Right lobe of liver (tissue), 6 donors: ENCODE results near the gene CCDC120. TPM values are rescaled to one million over a fixed set of nuclear protein-coding genes. Genes with fewer than 3 reads are reported as not detected.

Experiments used
- ATAC-seq, 4 donors: fragments of 200-7000 bp; cut with Tn5 transposase; one replicate each; pipeline ENCODE4 v1.9.1; 2020; ENCODE audit warnings: mild to moderate bottlenecking in 4 of 4, moderate library complexity in 4 of 4
- DNase-seq, 3 donors: peaks; one replicate each; pipeline ENCODE4 v3.0.0-alpha.2; 2020
- H3K27ac ChIP-seq, 3 donors: fragments of 200-600 bp; one replicate each; pipeline ENCODE4 v1.8.0; 2022
- H3K27me3 ChIP-seq, 2 donors: fragments of 200-600 bp; one replicate each; pipeline ENCODE4 v1.8.0; 2022
- H3K36me3 ChIP-seq, 4 donors: fragments of 200-600 bp; sonication (generic) in 1 of 4; one replicate each; pipeline versions ENCODE4 v1.5.1 to v1.8.0; 2017 to 2022; ENCODE audit warnings: control low read depth in 1 of 4
- H3K4me1 ChIP-seq, 4 donors: fragments of 200-600 bp; sonication (generic) in 1 of 4; one replicate each; pipeline versions ENCODE4 v1.5.1 to v1.8.0; 2017 to 2022; ENCODE audit warnings: control low read depth in 1 of 4
- H3K4me3 ChIP-seq, 3 donors: fragments of 200-600 bp; one replicate each; pipeline ENCODE4 v1.8.0; 2022
- H3K9me3 ChIP-seq, 4 donors: fragments of 200-600 bp; sonication (generic) in 1 of 4; one replicate each; pipeline versions ENCODE4 v1.5.1 to v1.8.0; 2017 to 2022; ENCODE audit warnings: control low read depth in 1 of 4
- CTCF ChIP-seq, 4 donors: fragments of 200-600 bp in 3 of 4; fragments of 450-650 bp in 1 of 4; IDR thresholded peaks; one replicate each; pipeline versions ENCODE4 v1.5.1 to v1.8.0; 2016 to 2022; ENCODE audit warnings: antibody characterized with exemption in 4 of 4, mild to moderate bottlenecking in 2 of 4
- POLR2A ChIP-seq: fragments of 450-650 bp; IDR thresholded peaks from one replicate; pipeline ENCODE4 v1.6.1; 2017; ENCODE audit warnings: antibody characterized with exemption, mild to moderate bottlenecking
- WGBS: methylation state at CpG from one replicate; pipeline ENCODE4 v1.1.6; 2018; ENCODE audit warnings: low coverage, low lambda C conversion rate; ENCODE audit not compliant: insufficient coverage; ENCODE audit errors: missing lambda C conversion rate; 5-methylcytosine and 5-hydroxymethylcytosine counted together
- intact Hi-C, 2 donors: fragments of 100-400 bp; cut with DNase I; formaldehyde crosslinking; loops; one replicate each; pipeline versions ENCODE4 v1.11.2 to v1.14.1; 2022
- total RNA-seq, 6 experiments: library from RNA; depleted of rRNA in 2 of 6; stranded (reverse); fragments of >200 nt in 2 of 6; fragmentation: NEBNext Ultra II Directional in 3 of 6; extraction: Animal tissue kit (Norgen Biotek cat#: 25700) in 3 of 6; gene quantifications; one replicate each; pipeline versions ENCODE4 v1.1.0 to v1.2.4, GENCODE V29; 2016 to 2023
- donor health status: DM: no; HTN: yes; CAD: no.
- donor health status: DM: no; HTN: no; CAD: no.
- donor health status: DM: no; HTN: no; CAD: no.
- donor health status: DM: no; HTN: yes; CAD: no.
- donor health status: DM: no; HTN: yes; CAD: no.

CCDC120 gene
- total RNA-seq, 6 experiments from 2014 or later = 3.3 to 12.1 (median 4.5) TPM

DNA sequence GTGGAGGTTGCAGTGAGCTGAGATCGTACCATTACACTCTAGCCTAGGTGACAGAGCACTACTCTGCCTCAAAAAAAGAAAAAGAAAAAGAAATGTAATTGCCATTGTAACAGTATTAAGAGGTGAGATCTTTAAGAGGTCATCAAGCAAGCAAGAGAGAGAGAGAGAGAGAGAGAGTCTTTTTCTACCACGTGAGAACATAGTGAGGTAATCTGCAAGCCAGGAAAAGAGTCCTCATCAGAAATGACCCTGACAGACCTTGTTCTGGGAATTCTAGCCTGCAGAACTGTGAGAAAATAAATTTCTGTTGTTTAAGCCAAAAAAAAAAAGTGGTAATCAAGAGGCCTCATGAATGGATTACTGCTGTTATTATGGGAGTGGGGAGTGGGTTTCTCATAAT lies 49.8 kb downstream of the CCDC120 start:
- ATAC-seq (peak in 1 of 4 donors; percentile 9), DNase-seq (no peak)
- no peaks in the 10 kb centered on the region for H3K4me1 ChIP-seq
- H3K9me3 ChIP-seq = no peaks in the 10 kb centered on the region
- H3K4me3 ChIP-seq = no peak overlapping the region
- 36% methylated on average over 2 of the region's 2 CpGs for WGBS
- H3K36me3 ChIP-seq = peaks cover 0 to 4% (median under 1%) of the 10 kb centered on the region in 4 donors
- H3K27ac ChIP-seq = no peak overlapping the region
- TF ChIP-seq POLR2A (no peak), CTCF (IDR thresholded peaks at IDR 0.05) (no peak)
- no peaks in the 10 kb centered on the region for H3K27me3 ChIP-seq
- intact Hi-C loops = no loop called here

GRCh38 chrX:49110417-49110816 lies 51.6 kb downstream of the CCDC120 start:
- TF ChIP-seq CTCF (IDR thresholded peaks at IDR 0.05) = no peak
- no peak for TF ChIP-seq POLR2A

GRCh38 chrX:49111791-49112190 lies 53.0 kb downstream of the CCDC120 start:
- ATAC-seq = peak in 3 of 4 donors; percentile 33 to 61 (median 45)
- intact Hi-C loops = no loop called here
- Histone ChIP-seq H3K4me3 (no peak overlapping the region), H3K27ac (peak overlapping the region in 1 of 3 donors; percentile 24), H3K9me3 (no peaks in the 10 kb centered on the region), H3K36me3 (peaks cover 0 to 17% (median under 1%) of the 10 kb centered on the region in 4 donors), H3K27me3 (no peaks in the 10 kb centered on the region), H3K4me1 (no peaks in the 10 kb centered on the region)
- 41% methylated on average over 3 of the region's 3 CpGs for WGBS
- no peak for TF ChIP-seq CTCF (IDR thresholded peaks at IDR 0.05)
- DNase-seq = peak in 1 of 3 donors; percentile 63

More at GRCh38 chrX:49110417-49110816, 51.6 kb downstream of the CCDC120 start:
- DNase-seq (no peak), ATAC-seq (no peak)
- Histone ChIP-seq H3K27me3 (no peaks in the 10 kb centered on the region), H3K9me3 (no peaks in the 10 kb centered on the region), H3K4me3 (no peak overlapping the region), H3K27ac (no peak overlapping the region), H3K36me3 (peaks cover 0 to 11% (median under 1%) of the 10 kb centered on the region in 4 donors), H3K4me1 (no peaks in the 10 kb centered on the region)
- WGBS = 68% methylated on average over 3 of the region's 3 CpGs
- intact Hi-C loops = no loop called here

GRCh38 chrX:49116076-49116475 lies 57.3 kb downstream of the CCDC120 start:
- H3K4me1 ChIP-seq = no peaks in the 10 kb centered on the region
- ATAC-seq (no peak), DNase-seq (no peak)
- H3K9me3 ChIP-seq = no peaks in the 10 kb centered on the region
- H3K4me3 ChIP-seq = no peak overlapping the region
- H3K27me3 ChIP-seq = no peaks in the 10 kb centered on the region
- peaks cover 0 to 26% (median under 1%) of the 10 kb centered on the region in 4 donors for H3K36me3 ChIP-seq
- TF ChIP-seq POLR2A (no peak), CTCF (IDR thresholded peaks at IDR 0.05) (no peak)
- no peak overlapping the region for H3K27ac ChIP-seq
- intact Hi-C loops = no loop called here
- 79% methylated on average over 8 of the region's 8 CpGs for WGBS

DNA sequence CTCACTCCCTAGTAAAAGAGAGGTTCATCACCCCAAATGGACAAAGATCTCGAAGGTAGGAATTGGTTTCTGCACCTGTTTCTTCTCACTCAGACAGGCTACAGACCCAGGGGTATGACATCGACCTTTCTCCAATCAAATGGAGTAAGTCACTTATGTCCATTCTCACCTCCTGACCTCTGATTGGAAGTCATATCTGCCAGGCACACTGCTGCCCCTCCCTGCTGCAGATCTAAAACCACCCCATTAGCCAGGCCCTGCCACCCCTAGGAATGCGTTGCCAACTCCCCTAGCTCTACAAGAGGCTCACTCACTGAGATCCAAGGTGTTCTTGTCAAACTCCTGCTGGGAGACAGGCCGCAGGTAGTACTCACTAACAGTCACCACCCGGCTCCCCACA lies 57.9 kb downstream of the CCDC120 start:
- ATAC-seq (no peak), DNase-seq (no peak)
- Histone ChIP-seq H3K27me3 (no peaks in the 10 kb centered on the region), H3K4me1 (no peaks in the 10 kb centered on the region), H3K9me3 (no peaks in the 10 kb centered on the region), H3K27ac (no peak overlapping the region), H3K4me3 (no peak overlapping the region), H3K36me3 (peaks cover 0 to 29% (median under 1%) of the 10 kb centered on the region in 4 donors)
- WGBS = 81% methylated on average over 4 of the region's 5 CpGs
- intact Hi-C loops = no loop called here
- TF ChIP-seq POLR2A = no peak
- no peak for TF ChIP-seq CTCF (IDR thresholded peaks at IDR 0.05)
